HL-60 (cell line): ENCODE results near the gene MSRB2.

ENCODE experiments used
- DNase-seq, 2 experiments: peaks; one replicate each; pipeline ENCODE4 v3.0.0-alpha.2; 2010 to 2020; ENCODE audit warnings: low read depth in 1 of 2, low spot score in 1 of 2
- H3K27ac ChIP-seq: fragments of 250-450 bp; sonication (Bioruptor Pico); replicated peaks from 2 replicates; pipeline ENCODE4 v1.5.1; 2020; ENCODE audit warnings: mild to moderate bottlenecking, moderate library complexity
- H3K27me3 ChIP-seq: fragments of 250-450 bp; sonication (Bioruptor Pico); 2 replicates; pipeline ENCODE4 v1.5.1; 2021; ENCODE audit warnings: mild to moderate bottlenecking, moderate library complexity; ENCODE audit not compliant: insufficient read depth, poor library complexity, severe bottlenecking
- H3K4me3 ChIP-seq: replicated peaks from 2 replicates; pipeline ENCODE4 v1.5.1; 2011; ENCODE audit warnings: mild to moderate bottlenecking, control low read depth, low read length; ENCODE audit not compliant: insufficient read depth
- CTCF ChIP-seq: IDR thresholded peaks from one replicate; pipeline ENCODE4 v1.5.1; 2011; ENCODE audit warnings: low read length, control low read depth, inconsistent platforms; ENCODE audit not compliant: insufficient read depth
- GABPA ChIP-seq: IDR thresholded peaks from 2 replicates; pipeline ENCODE4 v1.6.1; 2012; ENCODE audit warnings: low read depth
- POLR2AphosphoS5 ChIP-seq: IDR thresholded peaks from 2 replicates; pipeline ENCODE4 v1.6.1; 2012; ENCODE audit warnings: low read depth
- REST ChIP-seq: IDR thresholded peaks from 2 replicates; pipeline ENCODE4 v1.6.1; 2012; ENCODE audit warnings: low read depth; ENCODE audit not compliant: insufficient replicate concordance
- SPI1 ChIP-seq: IDR thresholded peaks from 2 replicates; pipeline ENCODE4 v1.6.1; 2012; ENCODE audit warnings: low read depth, mild to moderate bottlenecking, borderline replicate concordance
- long read RNA-seq: library from polyadenylated mRNA; unstranded; transcript quantifications from one replicate; pipeline ENCODE4 v2.0.0, GENCODE V29; 2020

The MSRB2 gene
- long read RNA-seq = 0 reads

- no peaks in the 10 kb centered on the region for H3K27me3 ChIP-seq
- peak within 1 kb of the TSS; percentile 59 for H3K27ac ChIP-seq
- H3K4me3 ChIP-seq = peak within 1 kb of the TSS; percentile 46
- TF ChIP-seq REST (no peak), GABPA (no peak), CTCF (no peak), POLR2AphosphoS5 (peak; percentile 27; the same call in 1 of the 2 replicates)
- DNase-seq = peak; percentile 52 to 72
Observed at GRCh38 chr10:23095404-23095965, at the start of gene MSRB2. MSRB2 (plus strand) TSS chr10:23095579; CDS start chr10:23095609, 30 bp downstream.

- no peak for TF ChIP-seq CTCF
- TF ChIP-seq REST = no peak
- TF ChIP-seq SPI1 = no peak
- no peak for TF ChIP-seq GABPA
- no peak for TF ChIP-seq POLR2AphosphoS5
- no peak overlapping the region for H3K4me3 ChIP-seq
- no peak for DNase-seq
- no peaks in the 10 kb centered on the region for H3K27me3 ChIP-seq
- no peak overlapping the region for H3K27ac ChIP-seq
Observed at GRCh38 chr10:23046027-23046426, 49.4 kb upstream of the MSRB2 start.

GRCh38 chr10:23047201-23048050, 48.0 kb upstream of the MSRB2 start:
- H3K27me3 ChIP-seq = no peaks in the 10 kb centered on the region
- DNase-seq = no peak
- TF ChIP-seq SPI1 (no peak), POLR2AphosphoS5 (no peak), REST (no peak), GABPA (no peak), CTCF (no peak)

More at GRCh38 chr10:23047201-23048050, 48.0 kb upstream of the MSRB2 start:
- Histone ChIP-seq H3K27ac (no peak overlapping the region), H3K4me3 (no peak overlapping the region)
